Measurements from ENCODE around the gene ARHGAP24. TPM values are rescaled to one million over a fixed set of nuclear protein-coding genes. Genes with fewer than 3 reads are reported as not detected.

Gene ARHGAP24
- total and polyA plus RNA-seq, 4 donors, result 1.8 to 15.2 (median 3.3) TPM

DNA sequence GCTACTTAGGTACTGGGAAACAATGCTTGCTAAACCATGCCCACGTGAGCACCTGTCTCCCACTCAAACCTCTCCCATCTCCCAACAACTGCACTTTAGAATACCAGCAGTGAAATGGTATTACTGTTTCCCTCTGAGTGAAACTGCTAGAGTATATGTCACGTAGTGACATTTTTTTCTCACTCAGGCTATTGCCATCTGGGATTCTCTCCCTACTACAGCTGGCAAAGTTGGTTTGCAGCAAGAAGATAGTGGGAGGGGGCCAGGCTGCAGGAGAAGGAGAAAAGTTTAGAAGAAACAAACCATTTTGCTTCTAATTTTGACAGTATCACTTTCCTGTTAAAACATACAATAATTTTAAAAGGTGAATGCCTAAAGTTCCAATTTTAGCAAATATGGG is 526.6 kb downstream of the ARHGAP24 start:
- TF ChIP-seq ATF3 (IDR thresholded peaks at IDR 0.05) (no peak), EGR1 (IDR thresholded peaks at IDR 0.05; ENCODE audit: low read depth in 2 of 2) (no peak), RXRA (IDR thresholded peaks at IDR 0.05) (no peak), FOXA1 (IDR thresholded peaks at IDR 0.05) (no peak)
- Histone ChIP-seq H3K9ac (ENCODE audit: low read depth in 1 of 2, low read length in 2 of 2) (no peak overlapping the region), H3K27ac (ENCODE audit: low read depth in 1 of 2, low read length in 2 of 2) (no peak overlapping the region), H3K27me3 (ENCODE audit: control insufficient read depth in 4 of 4, insufficient read depth in 4 of 4, low read length in 3 of 4) (no peaks in the 10 kb centered on the region), H3K36me3 (ENCODE audit: control insufficient read depth in 4 of 4, insufficient read depth in 3 of 4, low read depth in 1 of 4, low read length in 3 of 4) (peaks cover 0 to 4% (median 0%) of the 10 kb centered on the region in 4 donors), H3K9me3 (ENCODE audit: control insufficient read depth in 4 of 4, low read length in 3 of 4) (no peaks in the 10 kb centered on the region), H3K4me3 (ENCODE audit: low read depth in 1 of 3, low read length in 3 of 3) (no peak overlapping the region), H3K4me1 (ENCODE audit: control insufficient read depth in 4 of 4, insufficient read depth in 4 of 4, low read length in 3 of 4) (no peaks in the 10 kb centered on the region)
- WGBS, result 90% methylated on average over 2 of the region's 2 CpGs
- no peak for DNase-seq (ENCODE audit: low spot score)

- WGBS, result 75% methylated on average over 2 of the region's 2 CpGs
- TF ChIP-seq YY1 (IDR thresholded peaks at IDR 0.05) (no peak), ZBTB33 (IDR thresholded peaks at IDR 0.05) (no peak), GABPA (IDR thresholded peaks at IDR 0.05 in 1 of 2, conservative IDR thresholded peaks at IDR 0.05 in 1 of 2) (no peak), JUND (IDR thresholded peaks at IDR 0.05) (no peak), REST (IDR thresholded peaks at IDR 0.05) (no peak), FOXA2 (IDR thresholded peaks at IDR 0.05) (no peak), HNF4G (IDR thresholded peaks at IDR 0.05) (no peak), SP1 (IDR thresholded peaks at IDR 0.05) (no peak), TAF1 (conservative IDR thresholded peaks at IDR 0.05) (no peak), MAX (IDR thresholded peaks at IDR 0.05) (no peak), HNF4A (conservative IDR thresholded peaks at IDR 0.05) (no peak)
- no peak for DNase-seq (ENCODE audit: low spot score)
Measured at GRCh38 chr4:86004030-86004429, 529.1 kb downstream of the ARHGAP24 start.

More at GRCh38 chr4:86004030-86004429, 529.1 kb downstream of the ARHGAP24 start:
- H3K4me1 ChIP-seq (ENCODE audit: control insufficient read depth in 4 of 4, insufficient read depth in 4 of 4, low read length in 3 of 4), result no peaks in the 10 kb centered on the region
- H3K27me3 ChIP-seq (ENCODE audit: control insufficient read depth in 4 of 4, insufficient read depth in 4 of 4, low read length in 3 of 4), result no peaks in the 10 kb centered on the region
- H3K9me3 ChIP-seq (ENCODE audit: control insufficient read depth in 4 of 4, low read length in 3 of 4), result no peaks in the 10 kb centered on the region
- H3K27ac ChIP-seq (ENCODE audit: low read depth in 1 of 2, low read length in 2 of 2), result no peak overlapping the region
- H3K9ac ChIP-seq (ENCODE audit: low read depth in 1 of 2, low read length in 2 of 2), result no peak overlapping the region
- no peak overlapping the region for H3K4me3 ChIP-seq (ENCODE audit: low read depth in 1 of 3, low read length in 3 of 3)
- H3K36me3 ChIP-seq (ENCODE audit: control insufficient read depth in 4 of 4, insufficient read depth in 3 of 4, low read depth in 1 of 4, low read length in 3 of 4), result peaks cover 0 to 4% (median 0%) of the 10 kb centered on the region in 4 donors

All from liver (tissue), 9 donors.